ENCODE measurements around the gene DCLK3.
A peak's percentile ranks its signal among the peaks of the same experiment; 100 is the strongest.

DCLK3 gene

GRCh38 chr3:36705015-36705414 lies 59.3 kb downstream of the DCLK3 start:
- DNase-seq: no peak

DNA sequence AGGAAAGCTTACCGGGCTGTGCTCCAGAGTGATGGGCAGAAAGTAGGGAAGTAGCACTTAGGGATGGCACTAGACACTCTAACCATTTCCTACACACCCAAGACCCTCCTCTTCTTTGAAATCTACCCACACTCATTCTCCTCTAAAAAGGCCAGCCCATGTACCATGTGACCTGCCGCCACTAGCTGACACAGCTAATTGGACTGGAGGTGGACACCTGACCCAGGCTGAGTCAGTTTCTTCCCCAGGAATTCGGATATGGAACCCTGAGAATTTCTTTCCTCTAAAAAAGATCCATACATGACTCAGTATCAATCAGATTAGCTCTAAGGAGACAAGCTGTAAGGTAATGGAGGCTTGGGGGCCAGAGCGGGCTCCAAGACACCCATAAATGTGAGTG lies 60.1 kb downstream of the DCLK3 start:
- DNase-seq: no peak

GRCh38 chr3:36701249-36701572 lies 63.1 kb downstream of the DCLK3 start:
- no peak for DNase-seq

DNA sequence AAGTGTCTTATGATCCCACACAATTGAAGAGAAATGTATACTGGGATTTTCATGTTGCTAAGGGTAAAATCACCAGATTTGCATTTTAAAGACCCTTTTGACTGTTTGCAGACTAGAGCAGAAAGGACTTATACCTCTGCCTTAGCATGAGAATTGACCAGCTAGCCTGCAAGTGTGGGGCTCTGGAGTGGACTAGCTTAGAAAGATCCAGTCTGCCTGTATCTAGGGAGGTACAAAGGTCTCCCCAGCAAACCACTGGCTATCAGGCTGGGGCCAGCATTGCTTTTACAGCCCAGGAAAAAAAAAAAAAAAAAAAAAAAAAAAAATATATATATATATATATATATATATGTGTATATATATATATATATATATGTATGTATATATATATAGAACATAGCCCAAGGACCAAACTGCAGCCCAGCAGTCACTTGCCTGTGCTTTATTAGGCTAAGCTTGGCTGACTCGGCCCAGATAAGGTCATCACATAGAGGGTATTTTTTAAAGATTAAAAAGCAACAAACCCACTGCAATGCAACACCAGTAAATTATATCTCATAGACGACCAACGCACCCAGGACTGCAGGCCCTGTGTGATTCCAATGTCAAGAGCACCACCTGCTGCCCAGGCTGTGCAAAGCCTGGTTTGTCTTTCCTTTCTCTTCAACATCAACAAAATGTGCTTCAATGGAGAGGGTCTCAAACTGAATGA lies 63.7 kb downstream of the DCLK3 start:
- DNase-seq: no peak

GRCh38 chr3:36698314-36698713 lies 66.0 kb downstream of the DCLK3 start:
- no peak for DNase-seq

DNA sequence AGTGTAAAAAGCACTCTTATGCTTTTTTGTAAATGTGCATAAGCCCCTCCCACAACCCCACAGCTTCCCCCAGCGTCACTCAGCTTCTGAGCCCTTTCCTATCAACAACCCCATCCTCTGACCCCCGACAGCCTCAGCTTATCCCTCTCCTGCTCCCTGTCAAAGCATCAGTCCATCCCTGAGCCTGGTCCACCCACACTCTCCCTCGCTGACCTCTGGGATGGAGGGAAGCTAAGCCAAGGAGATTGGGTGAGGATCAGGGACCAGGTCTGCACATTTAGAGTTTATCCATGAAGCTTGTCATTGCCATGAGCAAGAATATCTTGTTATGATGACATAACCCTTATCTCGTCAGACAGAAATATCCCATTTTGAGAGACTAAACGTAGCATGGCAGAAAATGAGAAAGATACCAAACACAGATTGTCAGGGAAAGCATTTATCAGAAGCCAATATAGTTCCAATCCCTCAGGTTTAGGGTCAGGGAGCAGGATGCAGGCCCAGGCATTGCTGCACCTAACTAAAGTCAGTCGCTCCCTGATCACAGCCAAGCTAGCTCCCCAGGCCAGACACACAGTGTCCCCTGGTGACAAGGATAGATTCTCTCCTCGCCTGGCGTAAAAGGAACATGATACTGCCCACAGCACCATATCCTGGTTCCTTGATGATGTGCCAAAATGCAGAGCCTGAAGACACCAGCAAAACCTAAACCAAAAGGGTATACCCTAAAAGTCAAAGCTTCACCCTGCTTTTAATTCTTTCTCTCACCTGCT lies 66.9 kb downstream of the DCLK3 start:
- DNase-seq: no peak

DNA sequence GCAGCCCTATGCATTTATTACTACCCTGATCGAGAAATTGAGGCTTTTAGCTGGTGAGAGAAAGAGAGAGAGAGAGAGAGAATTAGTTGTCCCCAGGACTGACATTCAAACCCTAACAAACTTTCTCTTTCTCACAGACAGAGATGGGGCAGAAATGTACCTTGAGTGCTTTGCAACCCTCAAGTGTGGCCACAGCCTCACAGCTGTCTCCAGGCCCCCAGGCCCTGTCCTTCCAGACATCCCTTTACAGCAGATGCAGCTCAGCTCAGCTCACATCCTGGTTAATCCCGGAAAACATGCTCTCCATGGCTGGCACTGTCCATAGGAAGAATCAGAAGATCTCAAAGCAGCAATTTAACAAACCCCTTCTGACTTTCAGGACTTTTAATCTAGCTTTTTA lies 67.6 kb downstream of the DCLK3 start:
- no peak for DNase-seq

- DNase-seq: no peak
These were observed 68.6 kb downstream of the DCLK3 start for GRCh38 chr3:36695769-36696137.

- no peak for DNase-seq
These were observed 69.1 kb downstream of the DCLK3 start for GRCh38 chr3:36695113-36695768.

GRCh38 chr3:36693670-36694069 lies 70.7 kb downstream of the DCLK3 start:
- no peak for DNase-seq

GRCh38 chr3:36689560-36689959 lies 74.8 kb downstream of the DCLK3 start:
- DNase-seq: no peak

DNA sequence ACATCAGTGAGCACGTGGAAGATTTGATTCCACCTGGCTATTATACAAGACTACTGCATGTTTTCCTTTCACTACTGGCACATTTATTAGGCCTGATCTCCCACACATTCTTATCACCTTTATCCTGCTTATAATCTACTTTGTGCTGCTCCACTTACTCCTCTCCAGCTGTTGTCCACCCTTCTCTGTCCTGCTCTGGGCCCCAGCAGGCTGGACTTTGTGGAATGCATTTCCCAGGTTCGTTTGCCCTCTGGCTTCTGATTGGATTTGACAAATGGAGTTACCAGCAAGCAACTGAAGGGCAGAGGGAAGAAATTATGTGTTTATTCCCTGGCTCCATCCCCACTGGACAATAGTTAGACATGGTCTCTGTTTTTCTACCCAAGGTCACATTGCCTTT lies 75.5 kb downstream of the DCLK3 start:
- DNase-seq: no peak

DNA sequence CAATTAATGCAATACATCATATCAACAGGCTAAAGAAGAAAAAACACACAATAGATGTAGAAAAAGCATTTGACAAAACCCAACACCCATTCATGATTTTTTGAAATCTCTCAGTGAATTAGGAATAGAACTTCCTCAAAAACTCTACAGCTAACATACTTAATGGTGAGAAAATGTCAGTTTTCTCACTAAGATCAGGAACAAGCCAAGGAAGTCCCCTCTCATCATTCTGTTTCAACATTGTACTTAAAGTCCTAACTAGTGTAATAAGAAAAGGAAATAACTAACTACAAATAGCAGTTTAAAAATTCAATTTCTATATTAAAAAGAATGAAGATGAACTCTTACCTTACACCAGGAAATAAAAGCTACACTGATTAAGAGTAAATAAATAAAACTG lies 77.8 kb downstream of the DCLK3 start:
- DNase-seq: no peak

- no peak for DNase-seq
These were observed 82.5 kb downstream of the DCLK3 start for GRCh38 chr3:36681867-36682266.

GRCh38 chr3:36680952-36681351 lies 83.4 kb downstream of the DCLK3 start:
- DNase-seq: no peak

- no peak for DNase-seq
These were observed 84.8 kb downstream of the DCLK3 start for GRCh38 chr3:36679384-36680200.

DNA sequence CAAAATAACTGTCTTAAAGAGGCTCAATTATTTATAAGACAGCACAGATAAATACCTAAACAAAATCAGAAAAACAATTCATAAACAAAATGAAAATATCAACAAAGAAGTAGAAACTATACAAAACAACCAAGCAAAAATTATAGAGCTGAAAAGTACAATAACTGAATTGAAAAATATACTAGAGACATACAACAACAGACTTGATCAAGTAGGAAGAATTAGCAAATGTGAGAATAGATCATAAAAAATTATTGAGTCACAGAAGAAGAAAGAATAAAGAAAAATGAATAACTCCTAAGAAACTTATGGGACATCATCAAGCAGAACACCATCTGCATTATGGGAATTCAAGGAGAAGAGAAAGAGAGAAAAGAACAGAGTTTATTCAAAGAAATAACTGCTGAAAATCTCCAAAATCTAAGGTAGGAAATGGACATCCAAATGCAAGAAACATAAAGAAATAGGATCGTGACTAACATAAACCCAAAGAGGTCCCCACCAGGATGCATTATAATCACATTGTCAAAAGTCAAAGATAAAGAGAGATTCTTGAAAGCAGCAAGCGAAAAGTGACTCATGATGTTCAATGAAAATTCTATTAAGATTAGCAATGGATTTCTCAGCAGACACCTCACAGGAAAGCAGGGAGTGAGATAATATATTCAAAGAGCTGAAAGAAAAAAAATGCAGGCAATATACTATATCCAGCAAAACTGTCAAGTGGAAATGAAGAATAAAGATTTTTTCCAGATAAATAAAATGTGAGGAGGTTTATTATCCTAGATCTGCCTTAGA lies 85.9 kb downstream of the DCLK3 start:
- DNase-seq: no peak

- peak; percentile 20 for DNase-seq
These were observed 86.9 kb downstream of the DCLK3 start for GRCh38 chr3:36677331-36678007.

GRCh38 chr3:36674816-36675215 lies 89.5 kb downstream of the DCLK3 start:
- no peak for DNase-seq

- DNase-seq: no peak
These were observed 94.6 kb downstream of the DCLK3 start for GRCh38 chr3:36669764-36670163.

GRCh38 chr3:36666166-36666565 lies 98.2 kb downstream of the DCLK3 start:
- DNase-seq: no peak
